ENCODE results near the gene PDE8A. TPM values are rescaled to one million over a fixed set of nuclear protein-coding genes. Genes with fewer than 3 reads are reported as not detected.

PDE8A gene
- total and polyA plus RNA-seq, 2 donors (not counting 1 experiment from before 2014, with no cell fraction given), result 17.7 to 26.3 TPM

GRCh38 chr15:85086855-85087254, 105.2 kb downstream of the PDE8A start:
- TF ChIP-seq CTCF (conservative IDR thresholded peaks at IDR 0.05 in 1 of 2, IDR thresholded peaks at IDR 0.05 in 1 of 2; ENCODE audit: low read depth in 1 of 2, low read length in 2 of 2) (no peak), EZH2 (IDR thresholded peaks at IDR 0.05; ENCODE audit: low read length, missing control alignments) (no peak)
- Histone ChIP-seq H3K9ac (ENCODE audit: insufficient read depth, low read length) (no peak overlapping the region), H3K79me2 (ENCODE audit: control insufficient read depth, insufficient read depth, low read length) (no peaks in the 10 kb centered on the region), H3K4me2 (ENCODE audit: extremely low read depth, insufficient read depth, low read length) (no peak overlapping the region), H3K27ac (ENCODE audit: insufficient read depth, low read length) (no peak overlapping the region), H3K9me3 (ENCODE audit: control insufficient read depth, insufficient read depth, low read depth, low read length) (no peaks in the 10 kb centered on the region), H4K20me1 (ENCODE audit: control insufficient read depth, extremely low read depth, insufficient read depth, low read length) (no peaks in the 10 kb centered on the region), H3K4me3 (replicated peaks in 1 of 4; ENCODE audit: control extremely low read depth in 1 of 4, insufficient read depth in 1 of 4, low read depth in 3 of 4, low read length in 4 of 4) (no peak overlapping the region), H3K27me3 (ENCODE audit: control insufficient read depth, insufficient read depth, low read length) (no peaks in the 10 kb centered on the region), H3K4me1 (ENCODE audit: control insufficient read depth, extremely low read depth, insufficient read depth, low read length) (no peaks in the 10 kb centered on the region), H3K36me3 (ENCODE audit: control insufficient read depth, insufficient read depth, low read length) (no peaks in the 10 kb centered on the region), H2AFZ (ENCODE audit: low read length) (no peak overlapping the region)
- no peak for DNase-seq (ENCODE audit: low read depth in 2 of 2)

- Histone ChIP-seq H2AFZ (ENCODE audit: low read length) (no peak overlapping the region), H3K4me2 (ENCODE audit: extremely low read depth, insufficient read depth, low read length) (no peak overlapping the region), H3K9ac (ENCODE audit: insufficient read depth, low read length) (no peak overlapping the region), H3K4me1 (ENCODE audit: control insufficient read depth, extremely low read depth, insufficient read depth, low read length) (no peaks in the 10 kb centered on the region), H3K27ac (ENCODE audit: insufficient read depth, low read length) (no peak overlapping the region), H3K79me2 (ENCODE audit: control insufficient read depth, insufficient read depth, low read length) (no peaks in the 10 kb centered on the region), H4K20me1 (ENCODE audit: control insufficient read depth, extremely low read depth, insufficient read depth, low read length) (no peaks in the 10 kb centered on the region), H3K36me3 (ENCODE audit: control insufficient read depth, insufficient read depth, low read length) (no peaks in the 10 kb centered on the region), H3K9me3 (ENCODE audit: control insufficient read depth, insufficient read depth, low read depth, low read length) (no peaks in the 10 kb centered on the region), H3K27me3 (ENCODE audit: control insufficient read depth, insufficient read depth, low read length) (no peaks in the 10 kb centered on the region), H3K4me3 (replicated peaks in 1 of 4; ENCODE audit: control extremely low read depth in 1 of 4, insufficient read depth in 1 of 4, low read depth in 3 of 4, low read length in 4 of 4) (no peak overlapping the region)
- no peak for TF ChIP-seq CTCF (conservative IDR thresholded peaks at IDR 0.05 in 1 of 2, IDR thresholded peaks at IDR 0.05 in 1 of 2; ENCODE audit: low read depth in 1 of 2, low read length in 2 of 2)
- no peak for TF ChIP-seq EZH2 (IDR thresholded peaks at IDR 0.05; ENCODE audit: low read length, missing control alignments)
- no peak for DNase-seq (ENCODE audit: low read depth in 2 of 2)
These were observed 106.6 kb downstream of the PDE8A start for GRCh38 chr15:85088300-85088699.

GRCh38 chr15:85089929-85090597, 108.4 kb downstream of the PDE8A start:
- no peak overlapping the region for H3K4me2 ChIP-seq (ENCODE audit: extremely low read depth, insufficient read depth, low read length)
- no peaks in the 10 kb centered on the region for H3K4me1 ChIP-seq (ENCODE audit: control insufficient read depth, extremely low read depth, insufficient read depth, low read length)
- no peak overlapping the region for H3K27ac ChIP-seq (ENCODE audit: insufficient read depth, low read length)
- H3K9ac ChIP-seq (ENCODE audit: insufficient read depth, low read length), result no peak overlapping the region
- DNase-seq (ENCODE audit: low read depth in 2 of 2), result no peak
- no peaks in the 10 kb centered on the region for H3K27me3 ChIP-seq (ENCODE audit: control insufficient read depth, insufficient read depth, low read length)
- no peaks in the 10 kb centered on the region for H3K9me3 ChIP-seq (ENCODE audit: control insufficient read depth, insufficient read depth, low read depth, low read length)
- no peaks in the 10 kb centered on the region for H4K20me1 ChIP-seq (ENCODE audit: control insufficient read depth, extremely low read depth, insufficient read depth, low read length)
- H2AFZ ChIP-seq (ENCODE audit: low read length), result no peak overlapping the region
- H3K4me3 ChIP-seq (replicated peaks in 1 of 4; ENCODE audit: control extremely low read depth in 1 of 4, insufficient read depth in 1 of 4, low read depth in 3 of 4, low read length in 4 of 4), result no peak overlapping the region
- TF ChIP-seq EZH2 (IDR thresholded peaks at IDR 0.05; ENCODE audit: low read length, missing control alignments) (no peak), CTCF (conservative IDR thresholded peaks at IDR 0.05 in 1 of 2, IDR thresholded peaks at IDR 0.05 in 1 of 2; ENCODE audit: low read depth in 1 of 2, low read length in 2 of 2) (no peak)
- H3K79me2 ChIP-seq (ENCODE audit: control insufficient read depth, insufficient read depth, low read length), result no peaks in the 10 kb centered on the region
- H3K36me3 ChIP-seq (ENCODE audit: control insufficient read depth, insufficient read depth, low read length), result no peaks in the 10 kb centered on the region
